Measurements from ENCODE around the gene TBC1D16. TPM values are rescaled to one million over a fixed set of nuclear protein-coding genes. Genes with fewer than 3 reads are reported as not detected.

TBC1D16 gene
- total RNA-seq, 1 experiment from 2014 or later = 85.8 TPM

DNA sequence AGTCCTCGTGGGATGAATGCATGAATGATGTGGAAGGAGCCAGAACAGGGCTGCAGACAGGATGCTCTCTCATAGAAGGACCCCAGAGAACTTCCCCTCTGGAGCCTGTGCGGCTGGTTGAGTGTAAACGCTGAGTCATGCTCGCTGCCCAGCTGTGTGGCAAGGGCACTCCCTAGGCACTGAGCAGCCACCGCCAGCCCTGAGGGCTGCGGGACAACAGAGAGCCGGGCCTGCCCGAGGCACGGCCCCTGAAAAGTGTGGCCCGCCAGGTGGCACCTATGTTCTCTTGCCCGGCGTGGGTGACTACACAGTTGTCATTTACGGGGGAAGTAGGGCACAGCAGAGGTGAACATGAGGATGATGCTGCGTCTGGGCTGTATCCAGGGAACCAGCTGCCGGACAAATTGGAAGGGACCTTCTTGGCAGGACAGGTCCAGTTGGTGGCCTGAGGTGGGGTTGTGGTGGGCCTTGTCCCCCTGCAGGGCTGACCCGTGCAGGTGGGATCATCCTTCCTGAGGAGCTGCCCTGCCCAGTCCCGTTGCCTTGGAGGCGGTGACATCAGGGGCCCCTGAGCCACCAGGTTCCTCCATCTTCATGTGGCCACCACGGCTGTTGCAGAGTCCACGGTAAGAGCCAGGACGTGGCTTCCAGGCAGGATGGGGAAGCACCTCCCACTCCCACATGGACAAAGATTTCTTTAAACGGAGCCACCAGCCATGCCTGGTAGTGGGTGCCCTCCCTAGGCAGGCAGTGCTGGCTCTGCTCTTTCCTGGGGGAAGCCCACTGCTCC, 101.6 kb downstream of the TBC1D16 start:
- no peaks in the 10 kb centered on the region for H3K9me3 ChIP-seq (ENCODE audit: control insufficient read depth, low read depth, low read length)
- H3K23ac ChIP-seq (ENCODE audit: insufficient read length, low read depth, low read length) = no peak overlapping the region
- peaks cover 8% of the 10 kb centered on the region for H3K23me2 ChIP-seq (ENCODE audit: insufficient read length, low read depth, low read length, poor library complexity, severe bottlenecking)
- H2AK5ac ChIP-seq (ENCODE audit: insufficient read length, low read length) = no peak overlapping the region
- H2BK5ac ChIP-seq (ENCODE audit: insufficient read length, low read length) = no peak overlapping the region
- no peak overlapping the region for H4K8ac ChIP-seq (replicated peaks; ENCODE audit: insufficient read length, low read depth, low read length)
- H3K27me3 ChIP-seq (ENCODE audit: insufficient read depth, low read length) = no peaks in the 10 kb centered on the region
- no peak overlapping the region for H3K4me3 Mint-ChIP-seq
- H3K56ac ChIP-seq (ENCODE audit: insufficient read length, low read depth, low read length) = no peak overlapping the region
- peak overlapping the region in 2 of 3 experiments; percentile 23 to 70; a peak in 2 of 7 replicates for H3K27ac Mint-ChIP-seq
- no peaks in the 10 kb centered on the region for H3K79me1 ChIP-seq (ENCODE audit: insufficient read depth, low read depth, low read length, poor library complexity, severe bottlenecking)
- no peak overlapping the region for H4K91ac ChIP-seq (ENCODE audit: insufficient read length, low read depth, low read length)
- no peak overlapping the region; the same call in 1 of the 2 replicates for H3K14ac ChIP-seq (ENCODE audit: insufficient read depth, low read length)
- WGBS (ENCODE audit: extremely low coverage, insufficient read length, low lambda C conversion rate) = no CpG with 5 or more reads among the region's 22 CpGs
- no peak for DNase-seq
- H2BK15ac ChIP-seq (ENCODE audit: low read depth, low read length) = no peak overlapping the region
- no peak overlapping the region; the same call in 1 of the 2 replicates for H3K4ac ChIP-seq (ENCODE audit: low read depth, low read length)
- no peak overlapping the region for H2BK12ac ChIP-seq (ENCODE audit: insufficient read length, low read depth, low read length)
- H3K4me1 Mint-ChIP-seq = peaks cover 68 to 80% of the 10 kb centered on the region in 2 experiments
- no peaks in the 10 kb centered on the region for H3K9me3 Mint-ChIP-seq
- peaks cover 16% of the 10 kb centered on the region for H3K27me3 Mint-ChIP-seq (ENCODE audit: low read depth)
- no peak overlapping the region for H2AFZ ChIP-seq (ENCODE audit: low read length)
- peaks cover 8% of the 10 kb centered on the region for H3K4me1 ChIP-seq (ENCODE audit: insufficient read depth, low read length)
- no peak overlapping the region for H2BK120ac ChIP-seq (ENCODE audit: low read depth, low read length, poor library complexity, severe bottlenecking)
- H3K36me3 Mint-ChIP-seq (ENCODE audit: insufficient read depth in 1 of 3, low read depth in 3 of 3) = peaks cover 2 to 9% (median 6%) of the 10 kb centered on the region in 3 experiments; a peak in 5 of 7 replicates
- no peaks in the 10 kb centered on the region for H4K20me1 ChIP-seq (ENCODE audit: control insufficient read depth, insufficient read depth, insufficient read length)
- TF ChIP-seq, protein P1, sequence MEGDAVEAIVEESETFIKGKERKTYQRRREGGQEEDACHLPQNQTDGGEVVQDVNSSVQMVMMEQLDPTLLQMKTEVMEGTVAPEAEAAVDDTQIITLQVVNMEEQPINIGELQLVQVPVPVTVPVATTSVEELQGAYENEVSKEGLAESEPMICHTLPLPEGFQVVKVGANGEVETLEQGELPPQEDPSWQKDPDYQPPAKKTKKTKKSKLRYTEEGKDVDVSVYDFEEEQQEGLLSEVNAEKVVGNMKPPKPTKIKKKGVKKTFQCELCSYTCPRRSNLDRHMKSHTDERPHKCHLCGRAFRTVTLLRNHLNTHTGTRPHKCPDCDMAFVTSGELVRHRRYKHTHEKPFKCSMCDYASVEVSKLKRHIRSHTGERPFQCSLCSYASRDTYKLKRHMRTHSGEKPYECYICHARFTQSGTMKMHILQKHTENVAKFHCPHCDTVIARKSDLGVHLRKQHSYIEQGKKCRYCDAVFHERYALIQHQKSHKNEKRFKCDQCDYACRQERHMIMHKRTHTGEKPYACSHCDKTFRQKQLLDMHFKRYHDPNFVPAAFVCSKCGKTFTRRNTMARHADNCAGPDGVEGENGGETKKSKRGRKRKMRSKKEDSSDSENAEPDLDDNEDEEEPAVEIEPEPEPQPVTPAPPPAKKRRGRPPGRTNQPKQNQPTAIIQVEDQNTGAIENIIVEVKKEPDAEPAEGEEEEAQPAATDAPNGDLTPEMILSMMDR (conservative IDR thresholded peaks at IDR 0.05) = no peak
- no peak overlapping the region for H3K9ac ChIP-seq (ENCODE audit: extremely low read depth, insufficient read length, low read length)
- H3K18ac ChIP-seq (ENCODE audit: insufficient read length, low read depth, low read length) = no peak overlapping the region
- H3K79me2 ChIP-seq (ENCODE audit: insufficient read depth, low read length) = no peaks in the 10 kb centered on the region
- H3K27ac ChIP-seq (ENCODE audit: insufficient read length, low read depth, low read length) = no peak overlapping the region
- no peak overlapping the region for H3T11ph ChIP-seq (ENCODE audit: low read length)
- no peak overlapping the region for H3K4me2 ChIP-seq (ENCODE audit: insufficient read depth, insufficient read length, low read length)
- no peak overlapping the region for H4K5ac ChIP-seq (ENCODE audit: insufficient read length, low read depth, low read length)
- no peak overlapping the region for H2BK20ac ChIP-seq (ENCODE audit: low read depth, low read length, poor library complexity, severe bottlenecking)
